LNCaP clone FGC (cell line): ENCODE results near the gene TGIF2.

Experiments used
- DNase-seq: peaks from one replicate; pipeline ENCODE4 v3.0.0-alpha.2; 2011; ENCODE audit warnings: low read depth
- H3K4me3 ChIP-seq: 2 replicates; pipeline ENCODE4 v1.5.1; 2011; ENCODE audit warnings: mild to moderate bottlenecking, low read depth, low read length, control low read depth
- CTCF ChIP-seq: IDR thresholded peaks from 2 replicates; pipeline ENCODE4 v1.5.1; 2012; ENCODE audit warnings: mild to moderate bottlenecking; ENCODE audit not compliant: control insufficient read depth, insufficient read depth; ENCODE audit errors: extremely low read depth

TGIF2 gene

GRCh38 chr20:36542516-36543183, 30.7 kb upstream of the TGIF2 start:
- no peak for TF ChIP-seq CTCF
- H3K4me3 ChIP-seq = no peak overlapping the region

GRCh38 chr20:36543184-36544133, 29.9 kb upstream of the TGIF2 start:
- TF ChIP-seq CTCF = no peak
- DNase-seq = no peak
- H3K4me3 ChIP-seq = no peak overlapping the region

More at GRCh38 chr20:36542516-36543183, 30.7 kb upstream of the TGIF2 start:
- DNase-seq = no peak

GRCh38 chr20:36544134-36545018, 29.0 kb upstream of the TGIF2 start:
- TF ChIP-seq CTCF = no peak
- H3K4me3 ChIP-seq = no peak overlapping the region
- no peak for DNase-seq

- H3K4me3 ChIP-seq = no peak overlapping the region
- no peak for DNase-seq
- TF ChIP-seq CTCF = no peak
These were observed 27.2 kb upstream of the TGIF2 start for GRCh38 chr20:36546111-36546736.

GRCh38 chr20:36547186-36548005, 26.0 kb upstream of the TGIF2 start:
- no peak for TF ChIP-seq CTCF
- DNase-seq = no peak
- no peak overlapping the region for H3K4me3 ChIP-seq
